OCI-LY7 (cell line): Measurements from ENCODE around the gene CENPU. TPM values are rescaled to one million over a fixed set of nuclear protein-coding genes. Genes with fewer than 3 reads are reported as not detected.
"Not testable (repeated sequence)": the region's sequence is repeated elsewhere in the genome, so short reads cannot be mapped to it uniquely, and the experiment has no call there.

Experiments used
- BruUV-seq: library from RNA; stranded (reverse); fragments of 400-500 nt; replicated peaks from 2 replicates; lab custom pipeline; 2021; lab: Mats Ljungman, UMichigan
- CTCF ChIA-PET: fragments of 300-600 bp; sonication (Branson Sonifier 250); formaldehyde crosslinking; loops from one replicate; lab custom pipeline; 2022; ENCODE audit warnings: antibody characterized with exemption; ENCODE audit not compliant: unreplicated experiment; lab: Charles Lee
- POLR2A ChIA-PET: fragments of 300-600 bp; sonication (Branson Sonifier 250); formaldehyde crosslinking; loops from one replicate; lab custom pipeline; 2022; ENCODE audit warnings: antibody characterized with exemption; lab: Charles Lee
- DNase-seq: peaks from one replicate; pipeline ENCODE4 v3.0.0-alpha.2; 2015; ENCODE audit warnings: low spot score
- H2AFZ ChIP-seq: fragments of 200-600 bp; sonication (generic), shearing (Covaris generic); 2 replicates; pipeline ENCODE4 v1.6.1; 2014; ENCODE audit warnings: mild to moderate bottlenecking, antibody characterized with exemption, low read length, moderate library complexity
- H3K27ac ChIP-seq: fragments of 200-600 bp; sonication (generic); 2 replicates; pipeline ENCODE4 v1.5.1; 2014; ENCODE audit warnings: mixed run types, low read depth, mild to moderate bottlenecking, moderate library complexity, low read length, inconsistent platforms; ENCODE audit not compliant: poor library complexity, severe bottlenecking
- H3K36me3 ChIP-seq: fragments of 200-600 bp; sonication (generic); 2 replicates; pipeline ENCODE4 v1.6.1; 2014; ENCODE audit warnings: mild to moderate bottlenecking, antibody characterized with exemption, low read length, moderate library complexity, mixed read lengths; ENCODE audit not compliant: insufficient read depth
- H3K4me1 ChIP-seq: fragments of 200-600 bp; sonication (generic); 2 replicates; pipeline ENCODE4 v1.5.1; 2014; ENCODE audit warnings: mild to moderate bottlenecking, low read length; ENCODE audit not compliant: insufficient read depth, poor library complexity, severe bottlenecking
- H3K4me2 ChIP-seq: fragments of 200-600 bp; sonication (generic); 2 replicates; pipeline ENCODE4 v1.6.1; 2014; ENCODE audit warnings: mild to moderate bottlenecking, low read length
- H3K4me3 ChIP-seq: fragments of 200-600 bp; sonication (generic); 2 replicates; pipeline ENCODE4 v1.5.1; 2014; ENCODE audit warnings: mild to moderate bottlenecking, low read depth, low read length; ENCODE audit not compliant: poor library complexity, severe bottlenecking
- H3K79me2 ChIP-seq: fragments of 200-600 bp; sonication (generic); 2 replicates; pipeline ENCODE4 v1.6.1; 2016; ENCODE audit warnings: low read depth, mild to moderate bottlenecking, low read length, moderate library complexity, mixed read lengths; ENCODE audit not compliant: insufficient read depth
- H3K9me2 ChIP-seq: fragments of 200-600 bp; sonication (generic); 2 replicates; pipeline ENCODE4 v1.6.1; 2016; ENCODE audit warnings: mild to moderate bottlenecking, low read length, mixed read lengths; ENCODE audit not compliant: insufficient read depth
- H3K9me3 ChIP-seq: fragments of 200-600 bp; sonication (generic); 2 replicates; pipeline ENCODE4 v1.6.1; 2014; ENCODE audit warnings: mild to moderate bottlenecking, mixed run types, low read length, mixed read lengths
- H4K20me1 ChIP-seq: fragments of 200-600 bp; sonication (generic); 2 replicates; pipeline ENCODE4 v1.6.1; 2014; ENCODE audit warnings: mild to moderate bottlenecking, antibody characterized with exemption, low read length, moderate library complexity, mixed read lengths; ENCODE audit not compliant: insufficient read depth
- CTCF ChIP-seq: fragments of 200-600 bp; sonication (generic); conservative IDR thresholded peaks from 2 replicates; pipeline ENCODE4 v1.5.1; 2014; ENCODE audit warnings: mild to moderate bottlenecking, antibody characterized with exemption, low read length, moderate library complexity, mixed read lengths
- EZH2phosphoT487 ChIP-seq: fragments of 200-600 bp; sonication (generic); IDR thresholded peaks from 2 replicates; pipeline ENCODE4 v1.6.1; 2018; ENCODE audit warnings: low read depth, borderline replicate concordance, mild to moderate bottlenecking, mixed run types, antibody characterized with exemption, low read length, moderate library complexity, mixed read lengths
- intact Hi-C: fragments of 100-400 bp; cut with micrococcal nuclease; formaldehyde crosslinking; loops from one replicate; pipeline ENCODE4 v1.10.0; 2022; ENCODE audit not compliant: unreplicated experiment
- total RNA-seq, 2 experiments: library from RNA; depleted of rRNA in 1 of 2; stranded (reverse); fragments of >200 nt in 1 of 2; shearing (Covaris generic) in 1 of 2; gene quantifications; 2 replicates each; pipeline ENCODE4 v1.2.3, GENCODE V29; 2014 to 2022

Gene CENPU
- total RNA-seq, 2 experiments from 2014 or later, result 83.9 to 132 TPM

- no peak for TF ChIP-seq CTCF
- no peak for TF ChIP-seq EZH2phosphoT487
- DNase-seq, result no peak
- CTCF ChIA-PET, result no interaction called here
- Histone ChIP-seq H4K20me1 (no peaks in the 10 kb centered on the region), H3K4me1 (no peaks in the 10 kb centered on the region), H3K36me3 (peaks cover 10% of the 10 kb centered on the region), H3K9me3 (no peaks in the 10 kb centered on the region), H3K4me3 (no peak overlapping the region), H3K4me2 (no peak overlapping the region), H3K27ac (no peak overlapping the region), H3K79me2 (no peaks in the 10 kb centered on the region), H3K9me2 (no peaks in the 10 kb centered on the region), H2AFZ (no peak overlapping the region)
- intact Hi-C loops, result no loop called here
- BruUV-seq, result no TSS peak
- POLR2A ChIA-PET, result no interaction called here
Observed at GRCh38 chr4:184655889-184656869, 77.7 kb downstream of the CENPU start.

- DNase-seq, result no peak
- Histone ChIP-seq H3K36me3 (peaks cover 4% of the 10 kb centered on the region; the same call in 1 of the 2 replicates), H3K4me1 (peaks cover 9% of the 10 kb centered on the region), H4K20me1 (no peaks in the 10 kb centered on the region), H2AFZ (no peak overlapping the region), H3K4me2 (no peak overlapping the region), H3K9me2 (no peaks in the 10 kb centered on the region), H3K79me2 (peaks cover 12% of the 10 kb centered on the region; the same call in 1 of the 2 replicates), H3K27ac (no peak overlapping the region), H3K9me3 (no peaks in the 10 kb centered on the region), H3K4me3 (no peak overlapping the region)
- BruUV-seq, result no TSS peak
- POLR2A ChIA-PET, result interaction anchor here (0.7 to 1.2 kb wide), 3 partner anchors 12 to 278 kb away, joined by 3 to 5 read pairs (median 3); no protein-coding TSS in a partner anchor
- TF ChIP-seq EZH2phosphoT487, result no peak
- TF ChIP-seq CTCF, result no peak
- intact Hi-C loops, result no loop called here
- CTCF ChIA-PET, result no interaction called here
Observed at GRCh38 chr4:184653650-184654049, 80.2 kb downstream of the CENPU start.

- H2AFZ ChIP-seq, intact Hi-C loops, H4K20me1 ChIP-seq, BruUV-seq, CTCF ChIA-PET, H3K36me3 ChIP-seq, H3K9me2 ChIP-seq, H3K27ac ChIP-seq, H3K9me3 ChIP-seq, H3K4me2 ChIP-seq, H3K4me3 ChIP-seq, DNase-seq: not testable (repeated sequence)
- Histone ChIP-seq H3K4me1 (peaks cover 11% of the 10 kb centered on the region), H3K79me2 (peaks cover 22% of the 10 kb centered on the region)
- POLR2A ChIA-PET, result interaction anchor here (1.2 kb wide), 1 partner anchor 33 kb away, joined by 3 read pairs; no protein-coding TSS in a partner anchor
Observed at GRCh38 chr4:184652681-184653080, 81.2 kb downstream of the CENPU start.
